OCI-LY7 (cell line): Measurements from ENCODE around the gene UBL3. TPM values are rescaled to one million over a fixed set of nuclear protein-coding genes. Genes with fewer than 3 reads are reported as not detected.

Source experiments
- BruUV-seq: library from RNA; stranded (reverse); fragments of 400-500 nt; replicated peaks from 2 replicates; lab custom pipeline; 2021; lab: Mats Ljungman, UMichigan
- CTCF ChIA-PET: fragments of 300-600 bp; sonication (Branson Sonifier 250); formaldehyde crosslinking; loops from one replicate; lab custom pipeline; 2022; ENCODE audit warnings: antibody characterized with exemption; ENCODE audit not compliant: unreplicated experiment; lab: Charles Lee
- POLR2A ChIA-PET: fragments of 300-600 bp; sonication (Branson Sonifier 250); formaldehyde crosslinking; loops from one replicate; lab custom pipeline; 2022; ENCODE audit warnings: antibody characterized with exemption; lab: Charles Lee
- DNase-seq: peaks from one replicate; pipeline ENCODE4 v3.0.0-alpha.2; 2015; ENCODE audit warnings: low spot score
- H2AFZ ChIP-seq: fragments of 200-600 bp; sonication (generic), shearing (Covaris generic); 2 replicates; pipeline ENCODE4 v1.6.1; 2014; ENCODE audit warnings: mild to moderate bottlenecking, antibody characterized with exemption, low read length, moderate library complexity
- H3K27ac ChIP-seq: fragments of 200-600 bp; sonication (generic); 2 replicates; pipeline ENCODE4 v1.5.1; 2014; ENCODE audit warnings: mixed run types, low read depth, mild to moderate bottlenecking, moderate library complexity, low read length, inconsistent platforms; ENCODE audit not compliant: poor library complexity, severe bottlenecking
- H3K36me3 ChIP-seq: fragments of 200-600 bp; sonication (generic); 2 replicates; pipeline ENCODE4 v1.6.1; 2014; ENCODE audit warnings: mild to moderate bottlenecking, antibody characterized with exemption, low read length, moderate library complexity, mixed read lengths; ENCODE audit not compliant: insufficient read depth
- H3K4me1 ChIP-seq: fragments of 200-600 bp; sonication (generic); 2 replicates; pipeline ENCODE4 v1.5.1; 2014; ENCODE audit warnings: mild to moderate bottlenecking, low read length; ENCODE audit not compliant: insufficient read depth, poor library complexity, severe bottlenecking
- H3K4me2 ChIP-seq: fragments of 200-600 bp; sonication (generic); 2 replicates; pipeline ENCODE4 v1.6.1; 2014; ENCODE audit warnings: mild to moderate bottlenecking, low read length
- H3K4me3 ChIP-seq: fragments of 200-600 bp; sonication (generic); 2 replicates; pipeline ENCODE4 v1.5.1; 2014; ENCODE audit warnings: mild to moderate bottlenecking, low read depth, low read length; ENCODE audit not compliant: poor library complexity, severe bottlenecking
- H3K79me2 ChIP-seq: fragments of 200-600 bp; sonication (generic); 2 replicates; pipeline ENCODE4 v1.6.1; 2016; ENCODE audit warnings: low read depth, mild to moderate bottlenecking, low read length, moderate library complexity, mixed read lengths; ENCODE audit not compliant: insufficient read depth
- H3K9me2 ChIP-seq: fragments of 200-600 bp; sonication (generic); 2 replicates; pipeline ENCODE4 v1.6.1; 2016; ENCODE audit warnings: mild to moderate bottlenecking, low read length, mixed read lengths; ENCODE audit not compliant: insufficient read depth
- H3K9me3 ChIP-seq: fragments of 200-600 bp; sonication (generic); 2 replicates; pipeline ENCODE4 v1.6.1; 2014; ENCODE audit warnings: mild to moderate bottlenecking, mixed run types, low read length, mixed read lengths
- H4K20me1 ChIP-seq: fragments of 200-600 bp; sonication (generic); 2 replicates; pipeline ENCODE4 v1.6.1; 2014; ENCODE audit warnings: mild to moderate bottlenecking, antibody characterized with exemption, low read length, moderate library complexity, mixed read lengths; ENCODE audit not compliant: insufficient read depth
- EZH2phosphoT487 ChIP-seq: fragments of 200-600 bp; sonication (generic); IDR thresholded peaks from 2 replicates; pipeline ENCODE4 v1.6.1; 2018; ENCODE audit warnings: low read depth, borderline replicate concordance, mild to moderate bottlenecking, mixed run types, antibody characterized with exemption, low read length, moderate library complexity, mixed read lengths
- intact Hi-C: fragments of 100-400 bp; cut with micrococcal nuclease; formaldehyde crosslinking; loops from one replicate; pipeline ENCODE4 v1.10.0; 2022; ENCODE audit not compliant: unreplicated experiment
- total RNA-seq, 2 experiments: library from RNA; depleted of rRNA in 1 of 2; stranded (reverse); fragments of >200 nt in 1 of 2; shearing (Covaris generic) in 1 of 2; gene quantifications; 2 replicates each; pipeline ENCODE4 v1.2.3, GENCODE V29; 2014 to 2022
- TF ChIP-seq, protein P1 (sequence below): fragments of 200-600 bp; sonication (generic); conservative IDR thresholded peaks from 2 replicates; pipeline ENCODE4 v1.5.1; 2014; ENCODE audit warnings: mild to moderate bottlenecking, antibody characterized with exemption, low read length, moderate library complexity, mixed read lengths

The UBL3 gene
- total RNA-seq, 2 experiments from 2014 or later: 5.6 to 11.4 TPM

DNA sequence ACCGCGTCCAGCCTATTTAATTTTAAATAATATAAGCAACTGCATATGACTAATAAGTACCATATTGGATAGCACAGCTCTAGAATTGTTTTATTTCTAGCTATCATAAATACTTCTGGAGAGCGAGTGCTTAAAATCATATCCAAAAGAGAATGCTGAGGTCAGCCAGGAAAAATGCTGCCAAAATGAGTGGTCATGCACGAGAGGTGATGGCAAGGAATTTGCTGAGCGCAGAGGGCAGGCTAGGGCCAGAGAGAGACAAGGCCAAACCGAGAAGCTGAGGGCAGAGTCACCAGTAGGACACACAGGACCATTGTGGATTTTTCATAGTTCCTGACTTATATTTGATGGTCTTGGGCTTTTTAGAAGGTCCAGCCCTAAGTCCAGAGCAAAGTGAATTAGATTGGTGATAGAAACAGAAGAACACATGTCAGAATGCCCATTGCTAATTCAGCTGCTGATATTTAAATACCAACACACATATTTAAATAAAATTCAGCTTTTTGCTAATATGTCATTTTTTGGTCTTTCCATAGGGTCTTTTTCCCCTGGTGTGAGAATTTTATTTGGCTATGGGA, 33.6 kb upstream of the UBL3 start:
- no peak overlapping the region for H3K4me3 ChIP-seq
- ChIA-PET CTCF (no interaction called here), POLR2A (no interaction called here)
- no peaks in the 10 kb centered on the region for H3K36me3 ChIP-seq
- no peaks in the 10 kb centered on the region for H3K4me1 ChIP-seq
- no peak for TF ChIP-seq EZH2phosphoT487
- TF ChIP-seq, protein P1, sequence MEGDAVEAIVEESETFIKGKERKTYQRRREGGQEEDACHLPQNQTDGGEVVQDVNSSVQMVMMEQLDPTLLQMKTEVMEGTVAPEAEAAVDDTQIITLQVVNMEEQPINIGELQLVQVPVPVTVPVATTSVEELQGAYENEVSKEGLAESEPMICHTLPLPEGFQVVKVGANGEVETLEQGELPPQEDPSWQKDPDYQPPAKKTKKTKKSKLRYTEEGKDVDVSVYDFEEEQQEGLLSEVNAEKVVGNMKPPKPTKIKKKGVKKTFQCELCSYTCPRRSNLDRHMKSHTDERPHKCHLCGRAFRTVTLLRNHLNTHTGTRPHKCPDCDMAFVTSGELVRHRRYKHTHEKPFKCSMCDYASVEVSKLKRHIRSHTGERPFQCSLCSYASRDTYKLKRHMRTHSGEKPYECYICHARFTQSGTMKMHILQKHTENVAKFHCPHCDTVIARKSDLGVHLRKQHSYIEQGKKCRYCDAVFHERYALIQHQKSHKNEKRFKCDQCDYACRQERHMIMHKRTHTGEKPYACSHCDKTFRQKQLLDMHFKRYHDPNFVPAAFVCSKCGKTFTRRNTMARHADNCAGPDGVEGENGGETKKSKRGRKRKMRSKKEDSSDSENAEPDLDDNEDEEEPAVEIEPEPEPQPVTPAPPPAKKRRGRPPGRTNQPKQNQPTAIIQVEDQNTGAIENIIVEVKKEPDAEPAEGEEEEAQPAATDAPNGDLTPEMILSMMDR: no peak
- H3K9me3 ChIP-seq: no peaks in the 10 kb centered on the region
- intact Hi-C loops: no loop called here
- H2AFZ ChIP-seq: no peak overlapping the region
- no peaks in the 10 kb centered on the region for H3K79me2 ChIP-seq
- BruUV-seq: no TSS peak
- no peak for DNase-seq
- H3K27ac ChIP-seq: no peak overlapping the region
- H3K4me2 ChIP-seq: no peak overlapping the region
- H4K20me1 ChIP-seq: no peaks in the 10 kb centered on the region
- H3K9me2 ChIP-seq: no peaks in the 10 kb centered on the region

DNA sequence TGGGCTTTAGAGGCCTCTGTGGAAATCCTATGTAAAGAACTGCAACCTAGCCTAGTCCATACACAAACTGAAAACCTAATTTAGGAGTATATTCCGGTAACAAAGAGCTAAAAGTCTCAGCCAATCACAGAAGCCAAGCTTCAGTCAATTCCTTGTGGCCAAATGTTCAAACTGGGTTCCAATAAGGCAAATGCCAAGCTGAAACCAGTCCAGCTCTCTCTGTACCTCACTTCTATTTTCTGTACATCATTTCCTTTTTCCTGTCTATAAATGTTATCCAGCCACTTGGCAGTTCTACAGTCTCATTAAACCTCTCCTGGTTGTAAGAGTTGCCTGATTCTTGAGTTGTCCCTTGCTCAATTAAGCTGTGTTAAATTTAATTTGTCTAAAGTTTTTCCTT, 31.7 kb upstream of the UBL3 start:
- intact Hi-C loops: no loop called here
- no peaks in the 10 kb centered on the region for H3K9me3 ChIP-seq
- POLR2A ChIA-PET: interaction anchor here (0.7 to 1.2 kb wide), 3 partner anchors 26 to 71 kb away, joined by 3 read pairs; no protein-coding TSS in a partner anchor
- BruUV-seq: no TSS peak
- no peak for DNase-seq
- H4K20me1 ChIP-seq: no peaks in the 10 kb centered on the region
- no peak overlapping the region for H3K4me2 ChIP-seq
- H3K9me2 ChIP-seq: no peaks in the 10 kb centered on the region
- no peak overlapping the region for H3K4me3 ChIP-seq
- H3K27ac ChIP-seq: no peak overlapping the region
- TF ChIP-seq, protein P1: no peak
- no peak for TF ChIP-seq EZH2phosphoT487
- no peaks in the 10 kb centered on the region for H3K4me1 ChIP-seq
- CTCF ChIA-PET: no interaction called here
- no peaks in the 10 kb centered on the region for H3K36me3 ChIP-seq
- no peaks in the 10 kb centered on the region for H3K79me2 ChIP-seq
- H2AFZ ChIP-seq: no peak overlapping the region

DNA sequence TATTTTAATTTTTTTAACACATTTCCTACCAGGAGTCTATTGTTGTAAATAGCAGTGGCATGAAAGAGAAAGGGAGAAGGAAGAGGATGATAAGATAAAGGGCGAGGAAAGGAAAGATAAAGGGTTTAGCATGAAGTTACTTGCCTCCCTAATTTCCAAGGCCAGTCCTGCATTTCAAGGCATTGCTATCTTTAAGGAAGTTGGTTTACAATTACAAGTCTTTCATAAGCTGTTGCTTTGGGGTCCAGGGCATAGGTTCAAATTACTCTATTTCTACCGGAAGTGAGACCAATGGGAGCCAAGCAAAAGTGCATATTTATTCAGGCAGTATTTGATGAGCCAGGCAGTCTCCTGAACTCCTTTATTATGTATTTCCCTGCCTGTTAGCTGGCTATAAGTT, 27.7 kb upstream of the UBL3 start:
- H3K4me1 ChIP-seq: no peaks in the 10 kb centered on the region
- H3K9me3 ChIP-seq: no peaks in the 10 kb centered on the region
- H3K27ac ChIP-seq: no peak overlapping the region
- H3K9me2 ChIP-seq: no peaks in the 10 kb centered on the region
- intact Hi-C loops: no loop called here
- H3K4me2 ChIP-seq: no peak overlapping the region
- CTCF ChIA-PET: no interaction called here
- DNase-seq: no peak
- H3K36me3 ChIP-seq: no peaks in the 10 kb centered on the region
- POLR2A ChIA-PET: interaction anchor here (0.8 kb wide), 1 partner anchor 95 kb away, joined by 3 read pairs; no protein-coding TSS in a partner anchor
- H3K4me3 ChIP-seq: no peak overlapping the region
- TF ChIP-seq, protein P1: no peak
- no peak for TF ChIP-seq EZH2phosphoT487
- H3K79me2 ChIP-seq: no peaks in the 10 kb centered on the region
- H2AFZ ChIP-seq: no peak overlapping the region
- BruUV-seq: no TSS peak
- no peaks in the 10 kb centered on the region for H4K20me1 ChIP-seq
